ENCODE results near the gene AMMECR1. TPM values are rescaled to one million over a fixed set of nuclear protein-coding genes. Genes with fewer than 3 reads are reported as not detected.

Gene AMMECR1
- total RNA-seq, 4 donors from 2014 or later = 7.4 to 18.9 (median 12.6) TPM

- H3K27me3 ChIP-seq = no peaks in the 10 kb centered on the region
- no peaks in the 10 kb centered on the region for H3K4me1 ChIP-seq
- H3K36me3 ChIP-seq = no peaks in the 10 kb centered on the region
- TF ChIP-seq POLR2AphosphoS5 (IDR thresholded peaks at IDR 0.05) = no peak
- TF ChIP-seq CTCF (IDR thresholded peaks at IDR 0.05) = no peak
- no peak for TF ChIP-seq EP300 (IDR thresholded peaks at IDR 0.05)
- no peak for TF ChIP-seq POLR2A (IDR thresholded peaks at IDR 0.05)
- H3K27ac ChIP-seq = no peak overlapping the region
- no peaks in the 10 kb centered on the region for H3K9me3 ChIP-seq
- WGBS = 81% methylated on average over 1 of the region's 1 CpG
- H3K4me3 ChIP-seq = no peak overlapping the region
- DNase-seq (ENCODE audit: low spot score in 2 of 2) = no peak
Observed at GRCh38 chrX:110301194-110301593, 16.7 kb downstream of the AMMECR1 start.

- Histone ChIP-seq H3K4me1 (no peaks in the 10 kb centered on the region), H3K27ac (no peak overlapping the region), H3K36me3 (no peaks in the 10 kb centered on the region), H3K9me3 (no peaks in the 10 kb centered on the region), H3K4me3 (no peak overlapping the region), H3K27me3 (no peaks in the 10 kb centered on the region)
- no peak for DNase-seq (ENCODE audit: low spot score in 2 of 2)
- TF ChIP-seq POLR2AphosphoS5 (IDR thresholded peaks at IDR 0.05) = no peak
- TF ChIP-seq POLR2A (IDR thresholded peaks at IDR 0.05) = no peak
- TF ChIP-seq CTCF (IDR thresholded peaks at IDR 0.05) = no peak
- no peak for TF ChIP-seq EP300 (IDR thresholded peaks at IDR 0.05)
- 81% methylated on average over 2 of the region's 2 CpGs for WGBS
Observed at GRCh38 chrX:110294087-110294486, 23.8 kb downstream of the AMMECR1 start.

GRCh38 chrX:110293658-110294057, 24.2 kb downstream of the AMMECR1 start:
- Histone ChIP-seq H3K27me3 (no peaks in the 10 kb centered on the region), H3K36me3 (no peaks in the 10 kb centered on the region), H3K4me3 (no peak overlapping the region), H3K27ac (no peak overlapping the region), H3K4me1 (no peaks in the 10 kb centered on the region), H3K9me3 (no peaks in the 10 kb centered on the region)
- DNase-seq (ENCODE audit: low spot score in 2 of 2) = no peak
- TF ChIP-seq CTCF (IDR thresholded peaks at IDR 0.05) = no peak

- no peak for TF ChIP-seq EP300 (IDR thresholded peaks at IDR 0.05)
- TF ChIP-seq CTCF (IDR thresholded peaks at IDR 0.05) = no peak
- no peak for TF ChIP-seq POLR2AphosphoS5 (IDR thresholded peaks at IDR 0.05)
- no peak for TF ChIP-seq POLR2A (IDR thresholded peaks at IDR 0.05)
- WGBS = 86% methylated on average over 2 of the region's 2 CpGs
- Histone ChIP-seq H3K27ac (no peak overlapping the region), H3K9me3 (no peaks in the 10 kb centered on the region), H3K4me3 (no peak overlapping the region), H3K36me3 (no peaks in the 10 kb centered on the region), H3K27me3 (no peaks in the 10 kb centered on the region), H3K4me1 (no peaks in the 10 kb centered on the region)
- DNase-seq (ENCODE audit: low spot score in 2 of 2) = no peak
Observed at GRCh38 chrX:110287605-110288004, 30.3 kb downstream of the AMMECR1 start.

- no peak overlapping the region for H3K4me3 ChIP-seq
- H3K36me3 ChIP-seq = no peaks in the 10 kb centered on the region
- TF ChIP-seq POLR2A (IDR thresholded peaks at IDR 0.05) (no peak), EP300 (IDR thresholded peaks at IDR 0.05) (no peak), POLR2AphosphoS5 (IDR thresholded peaks at IDR 0.05) (no peak), CTCF (IDR thresholded peaks at IDR 0.05) (no peak)
- WGBS = 77% methylated on average over 5 of the region's 6 CpGs
- H3K9me3 ChIP-seq = no peaks in the 10 kb centered on the region
- no peaks in the 10 kb centered on the region for H3K27me3 ChIP-seq
- H3K4me1 ChIP-seq = no peaks in the 10 kb centered on the region
- no peak overlapping the region for H3K27ac ChIP-seq
- DNase-seq (ENCODE audit: low spot score in 2 of 2) = no peak
Observed at GRCh38 chrX:110286106-110286505, 31.8 kb downstream of the AMMECR1 start.
